CD4-positive, alpha-beta T cell (primary cell): Measurements from ENCODE around the gene SND1. TPM values are rescaled to one million over a fixed set of nuclear protein-coding genes. Genes with fewer than 3 reads are reported as not detected.
A peak's percentile ranks its signal among the peaks of the same experiment; 100 is the strongest.
"Not testable (repeated sequence)": the region's sequence is repeated elsewhere in the genome, so short reads cannot be mapped to it uniquely, and the experiment has no call there.

Experiments
- ATAC-seq: fragments of 200-7000 bp; cut with Tn5 transposase; one replicate; pipeline ENCODE4 v1.10.0; 2022; ENCODE audit warnings: mild to moderate bottlenecking; ENCODE audit not compliant: poor library complexity
- CTCF ChIA-PET: fragments of 350-600 bp; sonication (Branson Sonifier 250); formaldehyde crosslinking; loops from one replicate; lab custom pipeline; 2021; ENCODE audit warnings: antibody characterized with exemption, inconsistent platforms; lab: Charles Lee
- POLR2A ChIA-PET: fragments of 350-600 bp; sonication (Branson Sonifier 250); formaldehyde crosslinking; loops from one replicate; lab custom pipeline; 2021; ENCODE audit warnings: antibody characterized with exemption, inconsistent platforms; lab: Charles Lee
- DNase-seq, 14 experiments: peaks; one replicate each; pipeline ENCODE4 v3.0.0-alpha.2; 2013 to 2020; ENCODE audit warnings: mixed read lengths in 2 of 14
- H3K27ac ChIP-seq, 2 donors: one replicate each; pipeline versions ENCODE4 v1.5.1 to v1.7.0; 2013; ENCODE audit warnings: low read length in 2 of 2, low read depth in 1 of 2, mild to moderate bottlenecking in 1 of 2
- H3K27me3 ChIP-seq, 2 experiments: 1 replicate in 1 of 2; 2 replicates in 1 of 2; pipeline versions ENCODE4 v1.6.1 to v1.7.0; 2013; ENCODE audit warnings: low read length in 2 of 2, control low read depth in 1 of 2, mild to moderate bottlenecking in 1 of 2, moderate library complexity in 1 of 2; ENCODE audit not compliant: insufficient read depth in 2 of 2, control insufficient read depth in 1 of 2
- H3K36me3 ChIP-seq: one replicate; pipeline ENCODE4 v1.6.1; 2013; ENCODE audit warnings: low read length, control low read depth; ENCODE audit not compliant: insufficient read depth
- H3K4me1 ChIP-seq: one replicate; pipeline ENCODE4 v1.6.1; 2013; ENCODE audit warnings: low read length, control low read depth; ENCODE audit not compliant: insufficient read depth
- H3K4me3 ChIP-seq: one replicate; pipeline ENCODE4 v1.5.1; 2013; ENCODE audit warnings: mild to moderate bottlenecking, low read length, moderate library complexity
- H3K9me3 ChIP-seq, 2 experiments: 1 replicate in 1 of 2; 2 replicates in 1 of 2; pipeline versions ENCODE4 v1.6.1 to v1.7.0; 2013; ENCODE audit warnings: low read length in 2 of 2, mild to moderate bottlenecking in 2 of 2, control low read depth in 1 of 2, moderate library complexity in 1 of 2; ENCODE audit not compliant: control insufficient read depth in 1 of 2, insufficient read depth in 1 of 2
- H3K27ac Mint-ChIP-seq: one replicate; pipeline ENCODE4 v1.8.0; 2020; ENCODE audit warnings: mixed read lengths
- H3K27me3 Mint-ChIP-seq: one replicate; pipeline ENCODE4 v1.8.0; 2021; ENCODE audit warnings: mixed read lengths
- H3K36me3 Mint-ChIP-seq: one replicate; pipeline ENCODE4 v1.8.0; 2021; ENCODE audit warnings: low read depth, mixed read lengths
- H3K4me1 Mint-ChIP-seq: one replicate; pipeline ENCODE4 v1.8.0; 2021; ENCODE audit warnings: low read depth, mixed read lengths
- H3K4me3 Mint-ChIP-seq: one replicate; pipeline ENCODE4 v1.8.0; 2020; ENCODE audit warnings: mild to moderate bottlenecking, mixed read lengths
- H3K9me3 Mint-ChIP-seq: one replicate; pipeline ENCODE4 v1.8.0; 2020; ENCODE audit warnings: mixed read lengths
- intact Hi-C, 2 experiments: fragments of 100-400 bp; cut with DNase I in 1 of 2; cut with micrococcal nuclease in 1 of 2; formaldehyde crosslinking; loops; one replicate each; pipeline versions ENCODE4 v1.15.1 to v1.9.0; 2023 to 2025; cut with DNase I, micrococcal nuclease
- total RNA-seq, 174 experiments: library from RNA in 2 of 174; stranded (reverse) in 2 of 174; gene quantifications; one replicate each; pipeline ENCODE4 v1.2.3 and lab custom pipeline; 2021 to 2026
- TF ChIP-seq, protein P1 (sequence below): fragments of 200-600 bp; IDR thresholded peaks from one replicate; pipeline ENCODE4 v1.8.0; 2022; ENCODE audit warnings: antibody characterized with exemption, mild to moderate bottlenecking

SND1 gene
- total RNA-seq, 2 experiments from 2014 or later = 104 to 113 TPM

DNA sequence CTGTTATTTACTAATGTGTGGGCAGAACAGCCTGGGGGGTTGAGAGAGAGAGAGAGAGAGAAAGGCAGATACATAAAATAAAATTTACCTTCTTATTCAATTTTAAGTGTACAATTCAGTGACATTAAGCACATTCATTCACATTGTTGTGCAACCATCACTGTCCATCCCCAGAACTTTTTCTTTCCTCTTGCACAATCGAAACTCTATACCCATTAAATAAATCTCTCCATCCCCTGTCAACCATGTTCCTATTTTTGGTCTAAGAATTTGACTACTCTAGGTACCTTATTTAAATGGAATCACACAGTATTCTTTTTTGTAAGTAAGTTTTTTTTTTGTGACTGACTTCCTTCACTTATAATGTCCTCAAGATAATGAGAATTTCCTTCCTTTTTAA lies 181.6 kb downstream of the SND1 start:
- H3K27ac ChIP-seq = no peak overlapping the region
- Mint-ChIP-seq H3K27me3 (no peaks in the 10 kb centered on the region), H3K36me3 (peaks cover 51% of the 10 kb centered on the region), H3K4me1 (peaks cover 4% of the 10 kb centered on the region), H3K9me3 (peaks cover 12% of the 10 kb centered on the region), H3K4me3 (no peak overlapping the region), H3K27ac (no peak overlapping the region)
- TF ChIP-seq, protein P1, sequence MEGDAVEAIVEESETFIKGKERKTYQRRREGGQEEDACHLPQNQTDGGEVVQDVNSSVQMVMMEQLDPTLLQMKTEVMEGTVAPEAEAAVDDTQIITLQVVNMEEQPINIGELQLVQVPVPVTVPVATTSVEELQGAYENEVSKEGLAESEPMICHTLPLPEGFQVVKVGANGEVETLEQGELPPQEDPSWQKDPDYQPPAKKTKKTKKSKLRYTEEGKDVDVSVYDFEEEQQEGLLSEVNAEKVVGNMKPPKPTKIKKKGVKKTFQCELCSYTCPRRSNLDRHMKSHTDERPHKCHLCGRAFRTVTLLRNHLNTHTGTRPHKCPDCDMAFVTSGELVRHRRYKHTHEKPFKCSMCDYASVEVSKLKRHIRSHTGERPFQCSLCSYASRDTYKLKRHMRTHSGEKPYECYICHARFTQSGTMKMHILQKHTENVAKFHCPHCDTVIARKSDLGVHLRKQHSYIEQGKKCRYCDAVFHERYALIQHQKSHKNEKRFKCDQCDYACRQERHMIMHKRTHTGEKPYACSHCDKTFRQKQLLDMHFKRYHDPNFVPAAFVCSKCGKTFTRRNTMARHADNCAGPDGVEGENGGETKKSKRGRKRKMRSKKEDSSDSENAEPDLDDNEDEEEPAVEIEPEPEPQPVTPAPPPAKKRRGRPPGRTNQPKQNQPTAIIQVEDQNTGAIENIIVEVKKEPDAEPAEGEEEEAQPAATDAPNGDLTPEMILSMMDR = no peak
- CTCF ChIA-PET = no interaction called here
- POLR2A ChIA-PET = no interaction called here
- H3K4me1 ChIP-seq = no peaks in the 10 kb centered on the region
- no peak overlapping the region for H3K4me3 ChIP-seq
- no peaks in the 10 kb centered on the region for H3K36me3 ChIP-seq
- intact Hi-C loops = loop anchor here in 1 of 2 experiments (2.0 kb wide), 1 partner anchor 39 kb away; no protein-coding TSS in a partner anchor
- ATAC-seq (no peak), DNase-seq (no peak)
- no peaks in the 10 kb centered on the region for H3K27me3 ChIP-seq
- H3K9me3 ChIP-seq = peaks cover 0 to 6% of the 10 kb centered on the region in 2 experiments

DNA sequence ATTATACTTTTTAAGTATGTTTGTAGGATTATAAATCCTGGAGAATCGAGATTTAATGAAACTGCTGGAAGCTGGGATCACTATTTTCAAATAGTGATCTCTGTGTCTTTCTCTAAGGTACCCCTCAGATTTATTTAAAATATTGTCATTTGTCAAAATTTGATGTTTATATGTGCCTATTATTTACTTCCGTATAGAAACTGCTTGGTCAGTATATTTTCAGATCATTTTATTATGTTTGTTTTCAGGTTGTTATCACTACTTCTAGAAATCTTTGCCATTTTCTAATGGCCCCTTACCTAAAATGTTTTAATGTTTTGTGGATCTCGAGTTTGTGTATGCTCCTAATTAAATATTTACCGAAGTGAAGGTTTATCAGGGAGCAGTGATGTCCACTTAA lies 183.7 kb downstream of the SND1 start:
- ChIA-PET CTCF (no interaction called here), POLR2A (no interaction called here)
- Mint-ChIP-seq H3K9me3 (peaks cover 12% of the 10 kb centered on the region), H3K36me3 (peaks cover 56% of the 10 kb centered on the region), H3K27me3 (no peaks in the 10 kb centered on the region), H3K4me1 (peaks cover 9% of the 10 kb centered on the region), H3K27ac (no peak overlapping the region), H3K4me3 (no peak overlapping the region)
- Histone ChIP-seq H3K36me3 (no peaks in the 10 kb centered on the region), H3K27me3 (no peaks in the 10 kb centered on the region), H3K4me3 (no peak overlapping the region), H3K9me3 (peaks cover 0 to 6% of the 10 kb centered on the region in 2 experiments), H3K4me1 (no peaks in the 10 kb centered on the region), H3K27ac (no peak overlapping the region)
- DNase-seq = no peak
- TF ChIP-seq, protein P1 = no peak
- no peak for ATAC-seq
- intact Hi-C loops = loop anchor here in 1 of 2 experiments (2.0 kb wide), 1 partner anchor 41 kb away; no protein-coding TSS in a partner anchor

DNA sequence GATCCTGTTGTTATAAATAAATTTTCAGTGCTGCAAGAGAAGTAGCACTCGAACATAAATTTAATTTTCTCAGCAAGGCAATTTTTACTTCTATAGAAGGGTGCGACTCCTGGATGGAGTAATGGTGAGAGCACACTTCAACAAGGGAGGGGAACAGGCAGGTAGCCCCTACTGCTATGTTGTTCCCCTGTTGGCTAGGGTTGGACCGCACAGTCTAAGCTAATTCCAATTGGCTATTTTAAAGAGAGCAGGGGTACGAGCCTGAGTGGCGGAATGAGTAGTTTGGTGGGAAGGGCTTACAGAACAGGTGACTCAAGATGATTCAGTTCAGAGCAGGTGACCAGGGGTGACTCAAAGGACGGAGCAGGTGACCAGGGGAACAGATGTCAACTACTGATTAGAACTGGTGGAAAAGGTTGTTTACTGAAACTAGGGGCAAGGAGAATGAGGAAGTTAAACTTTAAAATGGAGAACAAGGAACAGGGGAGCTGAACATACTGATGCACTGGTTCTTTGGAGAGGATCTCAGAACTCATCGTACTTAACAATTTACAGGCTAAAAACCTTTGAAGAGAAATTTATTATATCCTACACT lies 185.9 kb downstream of the SND1 start:
- intact Hi-C loops, H3K36me3 ChIP-seq, H3K27ac ChIP-seq, H3K4me1 Mint-ChIP-seq, H3K4me1 ChIP-seq, H3K27me3 ChIP-seq, H3K27ac Mint-ChIP-seq, H3K4me3 Mint-ChIP-seq, CTCF ChIA-PET, H3K4me3 ChIP-seq, H3K27me3 Mint-ChIP-seq, ATAC-seq, H3K9me3 ChIP-seq: not testable (repeated sequence)
- peak in 1 of 14 experiments; percentile 8 for DNase-seq
- peaks cover 55% of the 10 kb centered on the region for H3K36me3 Mint-ChIP-seq
- POLR2A ChIA-PET = interaction anchor here (0.6 to 0.7 kb wide), 2 partner anchors 10 to 128 kb away, joined by 3 read pairs; no protein-coding TSS in a partner anchor
- H3K9me3 Mint-ChIP-seq = peaks cover 12% of the 10 kb centered on the region
